HEK293 (cell line): ENCODE measurements around the gene SPTLC1.
"Not testable (repeated sequence)": the region's sequence is repeated elsewhere in the genome, so short reads cannot be mapped to it uniquely, and the experiment has no call there.

Experiments
- ATF2 ChIP-seq: fragments of 450-650 bp; formaldehyde crosslinking; IDR thresholded peaks from 2 replicates; pipeline ENCODE4 v1.5.1; 2016; ENCODE audit warnings: missing biosample characterization, missing genetic modification characterization, low read depth
- TF ChIP-seq, protein P1 (sequence below): IDR thresholded peaks from 2 replicates; pipeline ENCODE4 v1.6.1; 2011; ENCODE audit warnings: mild to moderate bottlenecking, low read depth, low read length, borderline replicate concordance

GRCh38 chr9:92001948-92002347 is 113.3 kb downstream of the SPTLC1 start:
- not testable (repeated sequence) for TF ChIP-seq ATF2 (tag by site-specific recombination)
- TF ChIP-seq, protein P1, sequence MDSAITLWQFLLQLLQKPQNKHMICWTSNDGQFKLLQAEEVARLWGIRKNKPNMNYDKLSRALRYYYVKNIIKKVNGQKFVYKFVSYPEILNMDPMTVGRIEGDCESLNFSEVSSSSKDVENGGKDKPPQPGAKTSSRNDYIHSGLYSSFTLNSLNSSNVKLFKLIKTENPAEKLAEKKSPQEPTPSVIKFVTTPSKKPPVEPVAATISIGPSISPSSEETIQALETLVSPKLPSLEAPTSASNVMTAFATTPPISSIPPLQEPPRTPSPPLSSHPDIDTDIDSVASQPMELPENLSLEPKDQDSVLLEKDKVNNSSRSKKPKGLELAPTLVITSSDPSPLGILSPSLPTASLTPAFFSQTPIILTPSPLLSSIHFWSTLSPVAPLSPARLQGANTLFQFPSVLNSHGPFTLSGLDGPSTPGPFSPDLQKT, result not testable (repeated sequence)
